Natural killer cell (primary cell): Measurements from ENCODE around the gene MYBPC1. TPM values are rescaled to one million over a fixed set of nuclear protein-coding genes. Genes with fewer than 3 reads are reported as not detected.

Experiments
- ATAC-seq, 3 donors: fragments of 150-1000 bp in 2 of 3; fragments of 200-7000 bp in 1 of 3; cut with Tn5 transposase; 1 replicate in 1 of 3; 2 replicates in 2 of 3; pipeline ENCODE4 v1.10.0; 2021; ENCODE audit warnings: mild to moderate bottlenecking in 2 of 3, moderate library complexity in 2 of 3
- DNase-seq, 2 donors: peaks; one replicate each; pipeline versions ENCODE4 v3.0.0 to v3.0.0-alpha.2; 2013 to 2021; ENCODE audit warnings: mixed read lengths in 1 of 2
- H3K27ac ChIP-seq: one replicate; pipeline ENCODE4 v1.5.1; 2013; ENCODE audit warnings: mild to moderate bottlenecking, low read length
- H3K27me3 ChIP-seq: one replicate; pipeline ENCODE4 v1.6.1; 2013; ENCODE audit warnings: low read length; ENCODE audit not compliant: control insufficient read depth, insufficient read depth
- H3K36me3 ChIP-seq: one replicate; pipeline ENCODE4 v1.6.1; 2013; ENCODE audit warnings: low read length; ENCODE audit not compliant: control insufficient read depth, insufficient read depth
- H3K4me1 ChIP-seq: one replicate; pipeline ENCODE4 v1.6.1; 2013; ENCODE audit warnings: low read length; ENCODE audit not compliant: control insufficient read depth, insufficient read depth
- H3K4me3 ChIP-seq: one replicate; pipeline ENCODE4 v1.5.1; 2013; ENCODE audit warnings: low read length
- H3K9me3 ChIP-seq: one replicate; pipeline ENCODE4 v1.6.1; 2013; ENCODE audit warnings: low read length; ENCODE audit not compliant: control insufficient read depth, insufficient read depth
- H3K27ac Mint-ChIP-seq, 2 donors: one replicate each; pipeline ENCODE4 v1.8.0; 2022; ENCODE audit warnings: mild to moderate bottlenecking in 2 of 2, mixed read lengths in 2 of 2, moderate library complexity in 1 of 2
- H3K27me3 Mint-ChIP-seq, 2 donors: one replicate each; pipeline ENCODE4 v1.8.0; 2022; ENCODE audit warnings: low read depth in 2 of 2, mixed read lengths in 2 of 2
- H3K36me3 Mint-ChIP-seq: one replicate; pipeline ENCODE4 v1.8.0; 2022; ENCODE audit warnings: mixed read lengths
- H3K4me1 Mint-ChIP-seq, 2 donors: one replicate each; pipeline ENCODE4 v1.8.0; 2022; ENCODE audit warnings: mixed read lengths in 2 of 2
- H3K4me3 Mint-ChIP-seq: one replicate; pipeline ENCODE4 v1.8.0; 2022; ENCODE audit warnings: mild to moderate bottlenecking, moderate library complexity, mixed read lengths
- H3K9me3 Mint-ChIP-seq, 2 donors: one replicate each; pipeline ENCODE4 v1.8.0; 2022; ENCODE audit warnings: mixed read lengths in 2 of 2
- CTCF ChIP-seq: fragments of 200-600 bp; IDR thresholded peaks from one replicate; pipeline ENCODE4 v1.8.0; 2022; ENCODE audit warnings: antibody characterized with exemption
- whole genome bisulfite sequencing: methylation state at CpG from one replicate; pipeline ENCODE4 v1.1.7; 2013; ENCODE audit warnings: missing lambda C conversion rate; ENCODE audit not compliant: insufficient coverage; 5-methylcytosine and 5-hydroxymethylcytosine counted together
- intact Hi-C: fragments of 100-400 bp; cut with micrococcal nuclease; formaldehyde crosslinking; loops from one replicate; pipeline ENCODE4 v1.14.2; 2022
- total RNA-seq, 4 donors: library from RNA; stranded (reverse); fragments of 120-200 nt in 1 of 4; gene quantifications; one replicate each; pipeline versions ENCODE4 v1.2.3 to v1.2.4, GENCODE V29; 2013 to 2022

Gene MYBPC1
- total RNA-seq, 3 donors from 2014 or later (not counting 1 experiment from before 2014, with no cell fraction given), result not detected

GRCh38 chr12:101642115-101643067 lies 47.6 kb downstream of the MYBPC1 start:
- ATAC-seq (no peak), DNase-seq (peak in 1 of 2 donors; percentile 18)
- Mint-ChIP-seq H3K36me3 (no peaks in the 10 kb centered on the region), H3K27me3 (peaks cover 19 to 46% of the 10 kb centered on the region in 2 donors), H3K4me1 (peaks cover 0 to 6% of the 10 kb centered on the region in 2 donors), H3K4me3 (peak overlapping the region; percentile 5), H3K9me3 (no peaks in the 10 kb centered on the region), H3K27ac (no peak overlapping the region)
- no peak overlapping the region for H3K27ac ChIP-seq
- H3K36me3 ChIP-seq, result no peaks in the 10 kb centered on the region
- intact Hi-C loops, result no loop called here
- WGBS, result 29% methylated on average over 36 of the region's 36 CpGs
- TF ChIP-seq CTCF, result no peak
- no peaks in the 10 kb centered on the region for H3K9me3 ChIP-seq
- peaks cover 8% of the 10 kb centered on the region for H3K27me3 ChIP-seq
- no peak overlapping the region for H3K4me3 ChIP-seq
- H3K4me1 ChIP-seq, result peaks cover 5% of the 10 kb centered on the region

GRCh38 chr12:101647711-101648110 lies 52.9 kb downstream of the MYBPC1 start:
- DNase-seq (no peak), ATAC-seq (no peak)
- Histone ChIP-seq H3K4me3 (no peak overlapping the region), H3K9me3 (no peaks in the 10 kb centered on the region), H3K27me3 (peaks cover 1% of the 10 kb centered on the region), H3K27ac (no peak overlapping the region), H3K4me1 (no peaks in the 10 kb centered on the region), H3K36me3 (no peaks in the 10 kb centered on the region)
- Mint-ChIP-seq H3K4me1 (no peaks in the 10 kb centered on the region), H3K27me3 (peaks cover 13 to 47% of the 10 kb centered on the region in 2 donors), H3K36me3 (no peaks in the 10 kb centered on the region), H3K4me3 (no peak overlapping the region), H3K27ac (no peak overlapping the region), H3K9me3 (no peaks in the 10 kb centered on the region)
- intact Hi-C loops, result no loop called here
- 94% methylated on average over 1 of the region's 2 CpGs for WGBS
- no peak for TF ChIP-seq CTCF

GRCh38 chr12:101648195-101648594 lies 53.4 kb downstream of the MYBPC1 start:
- H3K9me3 Mint-ChIP-seq, result no peaks in the 10 kb centered on the region
- intact Hi-C loops, result no loop called here
- no peak overlapping the region for H3K27ac ChIP-seq
- no peaks in the 10 kb centered on the region for H3K9me3 ChIP-seq
- no peak overlapping the region for H3K4me3 Mint-ChIP-seq
- no peak for ATAC-seq
- no peaks in the 10 kb centered on the region for H3K4me1 Mint-ChIP-seq
- H3K36me3 ChIP-seq, result no peaks in the 10 kb centered on the region
- H3K4me3 ChIP-seq, result no peak overlapping the region
- H3K27ac Mint-ChIP-seq, result no peak overlapping the region
- H3K27me3 ChIP-seq, result no peaks in the 10 kb centered on the region
- no peak for TF ChIP-seq CTCF
- H3K27me3 Mint-ChIP-seq, result peaks cover 10 to 45% of the 10 kb centered on the region in 2 donors
- H3K36me3 Mint-ChIP-seq, result no peaks in the 10 kb centered on the region
- DNase-seq, result no peak
- WGBS, result 100% methylated on average over 1 of the region's 2 CpGs
- no peaks in the 10 kb centered on the region for H3K4me1 ChIP-seq
